ENCODE data around the gene SMARCAL1. TPM values are rescaled to one million over a fixed set of nuclear protein-coding genes. Genes with fewer than 3 reads are reported as not detected.

The SMARCAL1 gene
- total and polyA plus RNA-seq, 2 of the 13 experiments (the other 11 are each of a cell fraction or from before 2014, with no cell fraction given), result 12.7 to 21.3 TPM

- TF ChIP-seq ZNF407 (CRISPR knock-in tag; IDR thresholded peaks at IDR 0.05; ENCODE audit: not compliant biosample characterization) (no peak), ZBED4 (CRISPR knock-in tag; IDR thresholded peaks at IDR 0.05; ENCODE audit: borderline replicate concordance) (no peak), KDM4B (CRISPR knock-in tag; IDR thresholded peaks at IDR 0.05) (no peak), ZNF841 (CRISPR knock-in tag; IDR thresholded peaks at IDR 0.05; ENCODE audit: borderline replicate concordance) (no peak), SAP130 (CRISPR knock-in tag; IDR thresholded peaks at IDR 0.05; ENCODE audit: low read depth) (no peak), ZC3H13 (CRISPR knock-in tag; IDR thresholded peaks at IDR 0.05) (no peak), ZNF552 (CRISPR knock-in tag; IDR thresholded peaks at IDR 0.05; ENCODE audit: borderline replicate concordance) (no peak), GRHL1 (CRISPR knock-in tag; conservative IDR thresholded peaks at IDR 0.05) (no peak), ZNF501 (CRISPR knock-in tag; IDR thresholded peaks at IDR 0.05) (0 out of 2 replicates have a peak, but pooled peaks have one; percentile 39), NR1H2 (CRISPR knock-in tag; IDR thresholded peaks at IDR 0.05; ENCODE audit: borderline replicate concordance, low read depth) (no peak), FOXO4 (CRISPR knock-in tag; conservative IDR thresholded peaks at IDR 0.05) (0 out of 2 replicates have a peak, but pooled peaks have one; percentile 56)
These were observed 93.1 kb downstream of the SMARCAL1 start (continued) for GRCh38 chr2:216505133-216506106.
